A549 (cell line): ENCODE measurements around the gene NPSR1. TPM values are rescaled to one million over a fixed set of nuclear protein-coding genes. Genes with fewer than 3 reads are reported as not detected.

Source experiments
- ATAC-seq, 2 experiments: fragments of 200-7000 bp in 1 of 2; fragments of >200 bp in 1 of 2; cut with Nextera tagmentation in 1 of 2; cut with Tn5 transposase in 1 of 2; 3 replicates each; pipeline versions ENCODE4 v1.8.0 to v1.9.1; 2018 to 2020; ENCODE audit warnings: mild to moderate bottlenecking in 1 of 2, moderate library complexity in 1 of 2
- CTCF ChIA-PET: fragments of 300-600 bp; sonication (Branson Sonifier 250); formaldehyde crosslinking; extraction: SDS; loops from one replicate; lab custom pipeline; 2021; ENCODE audit warnings: antibody characterized with exemption, inconsistent platforms; lab: Yijun Ruan, JAX
- POLR2A ChIA-PET: fragments of 350-600 bp; formaldehyde crosslinking; extraction: SDS; loops from one replicate; lab custom pipeline; 2021; ENCODE audit warnings: antibody characterized with exemption, inconsistent platforms; lab: Yijun Ruan, JAX
- DNase-seq, 2 experiments: peaks; one replicate each; pipeline versions ENCODE4 v3.0.0 to v3.0.0-alpha.2; 2011 to 2016; ENCODE audit warnings: low read depth in 1 of 2, low spot score in 1 of 2
- FAIRE-seq: peaks from 2 replicates; lab custom pipeline; 2011; peaks lifted over from hg19 to GRCh38; lab: Jason Lieb, UNC
- H3K27ac ChIP-seq, 2 experiments: fragments of >200 bp; sonication (Bioruptor Twin); formaldehyde crosslinking; 3 replicates each; pipeline ENCODE4 v1.5.1; 2016 to 2017
- H3K4me1 ChIP-seq: fragments of >200 bp; sonication (Bioruptor Twin); formaldehyde crosslinking; 3 replicates; pipeline ENCODE4 v1.6.1; 2016
- H3K4me2 ChIP-seq: fragments of >200 bp; sonication (Bioruptor Twin); formaldehyde crosslinking; 3 replicates; pipeline ENCODE4 v1.6.1; 2016
- H3K4me3 ChIP-seq: fragments of >200 bp; sonication (Bioruptor Twin); formaldehyde crosslinking; 3 replicates; pipeline ENCODE4 v1.5.1; 2016
- H3K9me3 ChIP-seq: fragments of >200 bp; sonication (Bioruptor Twin); formaldehyde crosslinking; 3 replicates; pipeline ENCODE4 v1.6.1; 2016
- BCL3 ChIP-seq: fragments of >200 bp; sonication (Bioruptor Twin); formaldehyde crosslinking; IDR thresholded peaks from 3 replicates; pipeline ENCODE4 v1.6.1; 2016
- BHLHE40 ChIP-seq: IDR thresholded peaks from 2 replicates; pipeline ENCODE4 v1.6.1; 2012; ENCODE audit warnings: low read depth, low read length, inconsistent platforms
- CBX2 ChIP-seq: fragments of 200-600 bp; sonication (generic); IDR thresholded peaks from 2 replicates; pipeline ENCODE4 v1.6.1; 2016; ENCODE audit warnings: low read depth, mild to moderate bottlenecking, borderline replicate concordance
- CBX8 ChIP-seq: fragments of 200-600 bp; sonication (generic); IDR thresholded peaks from 2 replicates; pipeline ENCODE4 v1.6.1; 2016
- CEBPB ChIP-seq, 2 experiments: fragments of >200 bp in 1 of 2; sonication (Bioruptor Twin) in 1 of 2; formaldehyde crosslinking in 1 of 2; IDR thresholded peaks; 2 replicates each; pipeline ENCODE4 v1.6.1; 2012 to 2016
- CHD2 ChIP-seq: fragments of 150-350 bp; IDR thresholded peaks from 2 replicates; pipeline ENCODE4 v1.6.1; 2014; ENCODE audit warnings: low read length; ENCODE audit not compliant: partially characterized antibody
- EHF ChIP-seq: fragments of 250-450 bp; sonication (Bioruptor Pico); IDR thresholded peaks from 2 replicates; pipeline ENCODE4 v1.5.0; 2020; ENCODE audit warnings: mild to moderate bottlenecking
- ELK1 ChIP-seq: fragments of 150-350 bp; IDR thresholded peaks from 2 replicates; pipeline ENCODE4 v1.6.1; 2014; ENCODE audit warnings: low read depth, mild to moderate bottlenecking, low read length
- EP300 ChIP-seq, 2 experiments: fragments of >200 bp; sonication (Bioruptor Twin); formaldehyde crosslinking; IDR thresholded peaks; 2 replicates in 1 of 2; 3 replicates in 1 of 2; pipeline ENCODE4 v1.6.1; 2016 to 2017
- ESRRA ChIP-seq: fragments of 150-350 bp; IDR thresholded peaks from 2 replicates; pipeline ENCODE4 v1.6.1; 2014; ENCODE audit warnings: mild to moderate bottlenecking, low read length, borderline replicate concordance
- FOXS1 ChIP-seq: fragments of 250-450 bp; sonication (Bioruptor Pico); IDR thresholded peaks from 2 replicates; pipeline ENCODE4 v1.5.0; 2020; ENCODE audit warnings: mild to moderate bottlenecking, moderate library complexity
- GATA3 ChIP-seq: IDR thresholded peaks from 2 replicates; pipeline ENCODE4 v1.6.1; 2012; ENCODE audit warnings: borderline replicate concordance
- HMGXB4 ChIP-seq: fragments of 250-450 bp; sonication (Bioruptor Pico); IDR thresholded peaks from 2 replicates; pipeline ENCODE4 v1.5.0; 2021; ENCODE audit warnings: mild to moderate bottlenecking, moderate library complexity, borderline replicate concordance
- HOXA7 ChIP-seq: fragments of 250-450 bp; sonication (Bioruptor Pico); IDR thresholded peaks from 2 replicates; pipeline ENCODE4 v1.5.0; 2020; ENCODE audit warnings: mild to moderate bottlenecking, moderate library complexity
- JUN ChIP-seq, 2 experiments: fragments of >200 bp; sonication (Bioruptor Twin); formaldehyde crosslinking; IDR thresholded peaks; 2 replicates in 1 of 2; 3 replicates in 1 of 2; pipeline ENCODE4 v1.6.1; 2016 to 2017
- JUNB ChIP-seq: fragments of >200 bp; sonication (Bioruptor Twin); formaldehyde crosslinking; IDR thresholded peaks from 2 replicates; pipeline ENCODE4 v1.6.1; 2016
- KDM1A ChIP-seq: fragments of 200-600 bp; sonication (generic); IDR thresholded peaks from 2 replicates; pipeline ENCODE4 v1.6.1; 2016; ENCODE audit warnings: low read depth, mild to moderate bottlenecking
- KDM5A ChIP-seq: fragments of 200-600 bp; sonication (generic); IDR thresholded peaks from 2 replicates; pipeline ENCODE4 v1.6.1; 2016; ENCODE audit warnings: antibody characterized with exemption, mild to moderate bottlenecking
- MAFK ChIP-seq: fragments of 450-650 bp; IDR thresholded peaks from 2 replicates; pipeline ENCODE4 v1.6.1; 2014; ENCODE audit not compliant: partially characterized antibody
- MAZ ChIP-seq: fragments of 150-350 bp; IDR thresholded peaks from 2 replicates; pipeline ENCODE4 v1.6.1; 2014; ENCODE audit warnings: antibody characterized with exemption, low read depth, low read length, borderline replicate concordance
- NFE2L2 ChIP-seq: fragments of 150-350 bp; conservative IDR thresholded peaks from 2 replicates; pipeline ENCODE4 v1.6.1; 2014; ENCODE audit warnings: low read length
- PHF8 ChIP-seq: fragments of 200-600 bp; sonication (generic); IDR thresholded peaks from 2 replicates; pipeline ENCODE4 v1.6.1; 2016; ENCODE audit warnings: low read depth, mild to moderate bottlenecking, antibody characterized with exemption, moderate library complexity, borderline replicate concordance
- POLR2AphosphoS2 ChIP-seq: conservative IDR thresholded peaks from 2 replicates; pipeline ENCODE4 v1.6.1; 2012; ENCODE audit warnings: low read length, improper control_type of control experiment, inconsistent platforms
- RCOR1 ChIP-seq: fragments of 150-350 bp; IDR thresholded peaks from 2 replicates; pipeline ENCODE4 v1.6.1; 2014; ENCODE audit warnings: antibody characterized with exemption, low read length, low read depth
- RFX5 ChIP-seq: fragments of 450-650 bp; IDR thresholded peaks from 2 replicates; pipeline ENCODE4 v1.7.1; 2014; ENCODE audit warnings: antibody characterized with exemption, mild to moderate bottlenecking, moderate library complexity
- SMC3 ChIP-seq: fragments of >200 bp; sonication (Bioruptor Twin); formaldehyde crosslinking; IDR thresholded peaks from 3 replicates; pipeline ENCODE4 v1.6.1; 2018; ENCODE audit warnings: inconsistent platforms
- SREBF2 ChIP-seq: fragments of 450-650 bp; IDR thresholded peaks from 2 replicates; pipeline ENCODE4 v1.6.1; 2014; ENCODE audit warnings: mild to moderate bottlenecking, moderate library complexity
- TFCP2L1 ChIP-seq: fragments of 250-450 bp; sonication (Bioruptor Pico); IDR thresholded peaks from 2 replicates; pipeline ENCODE4 v1.5.0; 2021; ENCODE audit warnings: mild to moderate bottlenecking
- ZC3H11A ChIP-seq: fragments of 450-650 bp; IDR thresholded peaks from 2 replicates; pipeline ENCODE4 v1.6.1; 2014; ENCODE audit warnings: antibody characterized with exemption, mild to moderate bottlenecking
- ZSCAN20 ChIP-seq: fragments of 250-450 bp; sonication (Bioruptor Pico); IDR thresholded peaks from 2 replicates; pipeline ENCODE4 v1.8.0; 2022; ENCODE audit warnings: mild to moderate bottlenecking, moderate library complexity
- WGBS: methylation state at CpG from one replicate; pipeline ENCODE4 v1.1.6; 2017; ENCODE audit errors: missing lambda C conversion rate; 5-methylcytosine and 5-hydroxymethylcytosine counted together
- polyA plus RNA-seq, 4 experiments: library from polyadenylated mRNA; depleted of rRNA in 3 of 4; stranded (reverse); fragments of >200 nt; fragmentation: RNase III in 1 of 4; extraction: RNeasy Plus Mini Kit Qiagen cat#74134 plus additional on column Dnase treatment in 1 of 4; gene quantifications; 2 replicates in 3 of 4; 3 replicates in 1 of 4; pipeline ENCODE4 v1.2.3, GENCODE V29; 2011 to 2017

NPSR1 gene
- polyA plus RNA-seq, 2 of the 4 experiments (the other 2 are of a cell fraction), result not detected

- 0 out of 3 replicates have a peak, but pooled peaks cover under 1% of the 10 kb centered on the region for H3K9me3 ChIP-seq
- H3K27ac ChIP-seq, result no peak overlapping the region
- FAIRE-seq, result no peak
- ChIA-PET POLR2A (no interaction called here), CTCF (interaction anchor here (1.1 to 1.9 kb wide), 3 partner anchors 10 to 72 kb away, joined by 3 to 5 read pairs (median 3); no protein-coding TSS in a partner anchor)
- no peak overlapping the region for H3K4me2 ChIP-seq
- no peak for DNase-seq
- H3K4me1 ChIP-seq, result no peaks in the 10 kb centered on the region
- no peak for ATAC-seq
- TF ChIP-seq RFX5 (no peak), CBX8 (no peak), ZC3H11A (no peak)
- WGBS, result 25% methylated on average over 1 of the region's 1 CpG
- H3K4me3 ChIP-seq, result no peak overlapping the region
Observed at GRCh38 chr7:34776748-34777358, 118.8 kb downstream of the NPSR1 start.

GRCh38 chr7:34780546-34780945 lies 122.5 kb downstream of the NPSR1 start:
- Histone ChIP-seq H3K27ac (no peak overlapping the region), H3K4me3 (no peak overlapping the region), H3K9me3 (peaks cover 16% of the 10 kb centered on the region), H3K4me2 (no peak overlapping the region)
- ChIA-PET POLR2A (no interaction called here), CTCF (interaction anchor here (0.6 to 0.9 kb wide), 2 partner anchors 23 to 29 kb away, joined by 3 to 5 read pairs; no protein-coding TSS in a partner anchor)
- no peak for ATAC-seq
- no peak for FAIRE-seq
- 32% methylated on average over 3 of the region's 3 CpGs for WGBS
- TF ChIP-seq CBX2 (no peak), CBX8 (no peak), RCOR1 (no peak), ELK1 (no peak), TFCP2L1 (CRISPR knock-in tag) (no peak), CHD2 (no peak), MAFK (no peak), ESRRA (no peak), ZSCAN20 (no peak), BCL3 (no peak), MAZ (no peak), BHLHE40 (no peak), EP300 (IDR thresholded peaks at IDR 0.05) (no peak), CEBPB (IDR thresholded peaks at IDR 0.05) (no peak), HOXA7 (CRISPR knock-in tag) (no peak), FOXS1 (CRISPR knock-in tag) (no peak)
- TF ChIP-seq, all 56 proteins: peak for 0
- no peak for DNase-seq
- no peaks in the 10 kb centered on the region for H3K4me1 ChIP-seq

- H3K9me3 ChIP-seq, result peaks cover 9% of the 10 kb centered on the region
- WGBS, result 25% methylated on average over 1 of the region's 1 CpG
- H3K27ac ChIP-seq, result no peak overlapping the region
- ChIA-PET POLR2A (no interaction called here), CTCF (interaction anchor here (0.6 to 1.2 kb wide), 2 partner anchors 10 to 1427 kb away, joined by 3 to 5 read pairs; no protein-coding TSS in a partner anchor)
- H3K4me3 ChIP-seq, result no peak overlapping the region
- no peak for ATAC-seq
- no peak for FAIRE-seq
- peak in 1 of 2 experiments; percentile 11 for DNase-seq
- H3K4me2 ChIP-seq, result no peak overlapping the region
- no peaks in the 10 kb centered on the region for H3K4me1 ChIP-seq
- no peak for TF ChIP-seq RFX5
- no peak for TF ChIP-seq HMGXB4 (CRISPR knock-in tag)
- TF ChIP-seq SREBF2, result no peak
- TF ChIP-seq POLR2AphosphoS2, result no peak
- no peak for TF ChIP-seq NFE2L2
- TF ChIP-seq JUNB, result no peak
- TF ChIP-seq PHF8, result no peak
- TF ChIP-seq ZC3H11A, result no peak
- no peak for TF ChIP-seq EHF (CRISPR knock-in tag)
- TF ChIP-seq CEBPB (IDR thresholded peaks at IDR 0.05), result no peak
- no peak for TF ChIP-seq GATA3
- no peak for TF ChIP-seq KDM5A
- TF ChIP-seq KDM1A, result no peak
- no peak for TF ChIP-seq JUN (IDR thresholded peaks at IDR 0.05)
- no peak for TF ChIP-seq MAFK
- no peak for TF ChIP-seq SMC3
- no peak for TF ChIP-seq CBX8
- TF ChIP-seq, all 56 proteins: peak for 0
Observed at GRCh38 chr7:34787586-34787985, 129.6 kb downstream of the NPSR1 start.
